HG02678 (cell line): ENCODE results near the gene RPL32.
"Not testable (repeated sequence)": the region's sequence is repeated elsewhere in the genome, so short reads cannot be mapped to it uniquely, and the experiment has no call there.

Source experiments
- ATAC-seq: cut with Tn5 transposase; IDR thresholded peaks from one replicate; pipeline ENCODE4 v1.9.1; 2021; ENCODE audit warnings: mild to moderate bottlenecking, moderate library complexity; ENCODE audit not compliant: unreplicated experiment

Gene RPL32

GRCh38 chr3:12841149-12841969 is at the start of gene RPL32:
Gene RPL32 (minus strand): TSS chr3:12841565. CDS start chr3:12840237, 1,328 bp downstream.
- peak; percentile 91 for ATAC-seq

- no peak for ATAC-seq
Observed at GRCh38 chr3:12890610-12891390, 49.4 kb upstream of the RPL32 start.

GRCh38 chr3:12886736-12887135 is 45.4 kb upstream of the RPL32 start:
- ATAC-seq, result no peak

- peak; percentile 63 for ATAC-seq
Observed at GRCh38 chr3:12886106-12886679, 44.8 kb upstream of the RPL32 start.

- ATAC-seq, result no peak
Observed at GRCh38 chr3:12885583-12885930, 44.2 kb upstream of the RPL32 start.

GRCh38 chr3:12884790-12885582 is 43.6 kb upstream of the RPL32 start:
- ATAC-seq, result no peak

- no peak for ATAC-seq
Observed at GRCh38 chr3:12884186-12884680, 42.9 kb upstream of the RPL32 start.

- ATAC-seq, result no peak
Observed at GRCh38 chr3:12882336-12883310, 41.3 kb upstream of the RPL32 start.

GRCh38 chr3:12881858-12882257 is 40.5 kb upstream of the RPL32 start:
- ATAC-seq, result not testable (repeated sequence)

- ATAC-seq, result no peak
Observed at GRCh38 chr3:12879191-12879815, 37.9 kb upstream of the RPL32 start.

GRCh38 chr3:12878758-12879157 is 37.4 kb upstream of the RPL32 start:
- ATAC-seq, result not testable (repeated sequence)

- no peak for ATAC-seq
Observed at GRCh38 chr3:12878141-12878574, 36.8 kb upstream of the RPL32 start.

- ATAC-seq, result no peak
Observed at GRCh38 chr3:12877040-12877439, 35.7 kb upstream of the RPL32 start.

- ATAC-seq, result no peak
Observed at GRCh38 chr3:12875857-12876836, 34.8 kb upstream of the RPL32 start.

GRCh38 chr3:12871404-12871983 is 30.1 kb upstream of the RPL32 start:
- no peak for ATAC-seq

- no peak for ATAC-seq
Observed at GRCh38 chr3:12870942-12871341, 29.6 kb upstream of the RPL32 start.

GRCh38 chr3:12869035-12869621 is 27.8 kb upstream of the RPL32 start:
- peak; percentile 45 for ATAC-seq
